Mesangial cell (primary cell): Measurements from ENCODE around the gene GTF2IRD2. TPM values are rescaled to one million over a fixed set of nuclear protein-coding genes. Genes with fewer than 3 reads are reported as not detected.

ENCODE experiments used
- total RNA-seq: library from RNA; depleted of rRNA; stranded (reverse); fragments of >200 nt; gene quantifications from 2 replicates; pipeline ENCODE4 v1.2.3, GENCODE V29; 2015

GTF2IRD2 gene
- 0.49 and 4.7 TPM in 2 replicates for total RNA-seq

DNA sequence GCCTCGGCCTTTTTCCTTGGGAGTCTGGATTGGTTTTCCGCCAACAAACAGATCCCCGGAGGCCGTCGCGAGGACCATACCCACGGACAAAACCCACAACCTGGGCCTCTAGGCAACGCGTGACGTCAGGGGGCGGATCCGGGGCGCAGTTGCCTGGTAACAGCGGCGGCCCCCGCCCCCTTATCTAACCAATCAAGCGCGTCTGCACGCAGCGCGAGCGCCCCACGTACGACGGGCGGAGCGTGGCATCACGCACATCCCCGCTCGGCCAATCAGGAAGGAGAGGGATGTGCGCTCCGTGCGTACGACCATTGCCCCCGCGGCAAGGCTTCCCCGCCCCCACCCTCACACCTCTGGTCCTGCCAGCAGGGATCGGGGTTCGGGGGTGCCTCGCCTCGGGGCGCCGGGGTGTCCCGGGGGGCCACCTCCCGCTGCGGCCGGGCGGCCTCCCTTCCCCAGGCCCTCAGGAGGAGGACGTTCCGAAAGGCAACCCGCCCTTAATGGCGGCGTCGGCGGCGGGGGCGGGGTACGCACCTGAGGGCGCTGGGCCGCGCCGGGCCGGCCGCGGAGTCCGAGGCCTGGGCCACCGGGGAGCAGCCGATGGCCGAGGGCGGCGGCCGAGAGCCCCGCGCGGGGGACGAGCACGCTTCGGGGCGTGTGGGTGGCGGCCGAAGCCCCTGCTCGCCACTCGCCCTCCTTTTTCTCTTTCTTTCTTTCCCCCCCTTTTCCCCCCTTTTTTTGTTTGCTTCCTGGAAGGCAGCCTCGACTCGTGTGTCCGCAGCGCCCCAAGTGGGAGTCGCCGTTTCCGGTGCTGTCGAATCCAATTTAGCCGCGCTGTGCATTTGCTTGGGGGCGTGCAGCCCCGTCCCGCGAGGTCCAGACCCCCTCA lies at the start of gene GTF2IRD2:
Gene GTF2IRD2, minus strand, starts transcription at position 773 of the 889 bp plus-strand sequence. CDS start 15,227 bp downstream, outside the sequence.

GRCh38 chr7:74773760-74774750 lies 77.3 kb downstream of the GTF2IRD2 start, which contains the start of gene NCF1:
Gene NCF1, plus strand, starts transcription at chr7:74774011. Its CDS starts 21 bp downstream, at chr7:74774032.

Other genes starting within 250 kb of the GTF2IRD2 start
- 83.9 and 124 TPM in 2 replicates for gene GTF2I, start 193.9 kb downstream of the GTF2IRD2 start, total RNA-seq
- gene NCF1, start 77.6 kb downstream of the GTF2IRD2 start, total RNA-seq: 0.63 and 2.0 TPM in 2 replicates
- 18.3 and 28.8 TPM in 2 replicates for gene CASTOR2, start 113.1 kb upstream of the GTF2IRD2 start, total RNA-seq
- gene RCC1L, start 222.2 kb upstream of the GTF2IRD2 start, total RNA-seq: 40.6 and 52.8 TPM in 2 replicates
- gene GTF2IRD2B, start 241.0 kb upstream of the GTF2IRD2 start, total RNA-seq: 30.0 and 57.0 TPM in 2 replicates